ENCODE data around the gene DPF3.

The DPF3 gene

GRCh38 chr14:72790887-72791566 is 102.9 kb downstream of the DPF3 start:
- no peak for DNase-seq

GRCh38 chr14:72788972-72789728 is 104.8 kb downstream of the DPF3 start:
- no peak for DNase-seq

DNA sequence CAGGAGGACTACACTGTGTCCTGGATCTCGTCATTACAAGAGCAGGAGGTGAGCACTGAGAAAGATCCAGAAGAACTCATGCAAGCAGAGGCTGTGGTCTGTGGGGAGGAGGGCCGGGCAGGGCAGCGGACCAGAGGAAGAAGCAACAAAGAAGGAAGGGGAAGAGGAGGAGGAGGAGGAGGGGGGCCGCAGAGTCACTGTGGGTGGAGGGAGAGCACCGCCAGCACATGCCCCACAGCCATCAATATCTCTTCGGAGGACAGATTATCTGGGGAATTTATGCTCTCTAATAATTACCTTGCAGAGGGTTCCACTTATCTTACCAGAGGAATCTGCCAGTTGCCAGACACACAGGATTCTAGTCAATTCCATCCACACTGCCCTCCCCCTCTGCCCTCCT is 105.6 kb downstream of the DPF3 start:
- no peak for DNase-seq

- no peak for DNase-seq
These were observed 106.1 kb downstream of the DPF3 start for GRCh38 chr14:72787841-72788240.

DNA sequence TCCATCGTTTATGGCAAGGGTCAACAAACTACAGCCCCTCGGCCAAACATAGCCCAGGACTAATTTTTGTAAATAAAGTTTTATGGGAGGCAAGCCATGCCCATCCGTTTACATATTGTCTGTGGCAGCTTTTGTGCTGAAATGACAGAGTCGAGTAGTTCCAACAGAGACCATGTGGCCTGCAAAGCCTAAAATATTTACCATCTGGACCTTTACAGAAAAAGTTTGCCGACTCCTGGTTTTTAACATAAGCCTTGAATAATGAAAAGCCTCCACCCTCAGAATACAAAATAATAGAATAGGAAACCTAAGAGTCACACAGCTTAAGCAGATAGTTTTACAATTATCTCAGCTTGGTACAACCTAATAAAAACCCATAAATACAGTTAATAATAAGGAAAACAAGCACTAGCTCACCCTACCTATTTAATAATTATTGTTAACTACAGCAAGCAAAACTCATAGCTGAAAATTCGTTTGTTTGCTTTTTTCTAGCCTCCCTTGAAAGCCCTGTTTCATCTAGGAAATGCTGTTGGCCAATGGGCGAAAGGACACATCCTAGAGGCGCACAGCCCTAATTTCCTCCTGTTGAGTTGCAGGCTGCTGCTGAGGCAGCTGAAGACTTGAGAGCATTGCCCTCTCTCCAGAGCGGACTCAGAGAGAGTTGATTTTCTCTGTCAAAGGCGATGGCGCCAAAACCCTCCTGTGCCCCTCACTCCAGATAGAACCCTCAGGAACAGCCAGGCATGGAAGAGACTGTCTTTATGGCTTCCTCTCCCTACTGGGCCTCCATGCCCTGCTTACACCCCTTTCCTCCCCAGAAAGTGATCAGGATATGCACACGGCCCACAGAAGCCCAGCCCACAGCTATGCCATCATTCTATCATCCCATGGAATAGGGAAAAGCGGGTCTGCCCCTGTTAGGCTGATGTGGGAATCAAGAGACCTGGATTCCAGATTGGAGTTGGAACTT is 107.2 kb downstream of the DPF3 start:
- DNase-seq = no peak

DNA sequence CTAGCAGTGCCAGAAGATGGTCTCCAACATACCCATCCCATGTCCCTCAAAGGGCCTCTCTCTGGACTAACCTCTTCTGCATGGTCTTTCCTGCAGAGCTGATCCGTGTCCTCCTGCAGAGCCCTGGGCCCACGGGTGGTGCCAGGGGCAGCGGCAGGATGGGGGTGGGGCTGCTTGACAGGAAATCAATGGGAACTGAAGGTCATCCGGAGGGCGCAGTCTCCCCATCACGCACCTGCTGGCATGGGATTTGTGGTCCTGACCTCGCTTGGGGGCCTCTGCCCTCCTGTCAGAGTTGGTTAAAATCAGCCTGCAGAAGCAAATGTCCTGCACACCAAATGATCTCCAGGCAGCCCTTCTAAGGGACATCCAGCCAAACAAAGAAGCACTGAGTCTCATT is 110.2 kb downstream of the DPF3 start:
- no peak for DNase-seq

DNA sequence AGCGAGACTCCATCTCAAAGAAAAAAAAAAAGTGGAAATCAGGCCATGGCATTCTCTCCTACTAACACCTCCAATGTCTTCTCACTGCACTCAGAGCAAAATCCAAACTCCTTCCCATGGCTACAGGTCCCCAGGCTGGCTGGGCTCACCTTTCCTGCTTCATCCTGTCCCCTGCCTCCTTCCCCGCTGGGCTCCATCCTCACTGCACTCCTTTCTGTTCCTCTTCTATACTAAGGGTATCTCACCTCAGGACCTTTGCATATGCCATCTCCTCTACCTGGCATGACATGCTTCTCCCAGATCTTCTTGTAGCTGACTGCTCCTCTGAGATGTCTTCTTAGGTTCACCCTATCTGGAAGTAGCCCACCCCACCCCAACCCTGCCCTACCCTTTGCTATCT is 111.1 kb downstream of the DPF3 start:
- no peak for DNase-seq

DNA sequence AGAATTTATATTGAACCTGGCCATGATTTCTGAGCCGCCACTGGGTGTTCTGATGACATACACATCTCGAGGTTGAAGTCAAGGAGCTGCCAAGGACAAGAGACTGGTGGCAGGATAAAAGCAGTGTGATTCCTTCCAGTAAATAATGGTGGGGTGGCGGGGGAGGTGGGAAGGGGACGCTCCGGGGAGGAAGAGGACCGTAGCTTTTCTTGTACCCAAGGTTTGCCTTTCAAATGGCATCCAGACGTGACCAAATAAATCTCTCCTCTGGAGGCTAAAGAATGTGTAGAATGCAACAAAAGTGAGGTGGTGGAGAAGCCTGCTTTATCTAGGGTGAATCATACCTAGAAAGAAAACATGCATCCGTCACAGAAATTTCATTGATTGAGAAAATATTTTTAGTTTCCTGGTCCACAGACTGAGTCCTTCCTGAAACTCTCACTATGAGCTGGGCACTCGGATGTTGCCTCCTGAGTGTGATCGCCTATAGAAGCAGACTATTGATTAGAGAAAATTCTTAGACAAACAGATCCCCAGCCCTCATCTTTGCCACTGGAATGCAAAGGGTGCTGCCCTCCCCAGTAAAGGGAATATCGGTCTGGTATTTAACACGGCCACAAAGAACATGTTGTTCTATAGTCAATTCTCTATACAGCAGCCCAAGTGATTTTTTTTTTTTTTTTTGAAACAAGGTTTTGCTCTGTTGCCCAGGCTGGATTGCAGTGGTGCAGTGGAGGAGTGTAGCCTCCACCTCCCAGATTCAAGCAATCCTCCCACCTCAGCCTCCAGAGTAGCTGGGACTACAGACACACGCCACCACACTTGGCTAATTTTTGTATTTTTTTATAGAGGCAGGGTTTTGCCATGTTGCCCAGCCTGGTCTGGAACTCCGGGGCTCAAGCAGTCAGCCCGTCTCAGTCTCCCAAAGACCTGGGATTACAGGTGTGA is 112.1 kb downstream of the DPF3 start:
- no peak for DNase-seq

DNA sequence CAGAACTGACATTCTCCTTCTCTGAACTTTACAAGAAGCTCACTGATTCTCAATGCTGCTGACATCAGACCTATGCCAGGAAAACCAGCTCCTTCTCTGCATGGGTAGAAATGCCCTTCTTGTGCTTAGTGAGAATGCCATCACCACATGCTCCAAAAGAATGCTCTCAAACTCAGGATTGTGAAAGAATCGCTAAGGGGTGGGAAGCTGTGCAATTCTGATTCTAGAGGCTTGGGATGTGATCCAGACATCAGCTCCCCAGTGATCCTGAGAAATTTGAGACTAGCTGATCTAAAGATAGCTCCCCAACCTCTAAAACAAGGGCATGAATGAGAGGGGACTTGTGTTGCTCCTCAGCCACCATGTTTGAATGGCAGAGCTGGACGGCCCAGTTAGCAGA is 113.2 kb downstream of the DPF3 start:
- DNase-seq = no peak

GRCh38 chr14:72779679-72780078 is 114.2 kb downstream of the DPF3 start:
- DNase-seq = no peak

- DNase-seq = no peak
These were observed 116.3 kb downstream of the DPF3 start for GRCh38 chr14:72777636-72778035.

DNA sequence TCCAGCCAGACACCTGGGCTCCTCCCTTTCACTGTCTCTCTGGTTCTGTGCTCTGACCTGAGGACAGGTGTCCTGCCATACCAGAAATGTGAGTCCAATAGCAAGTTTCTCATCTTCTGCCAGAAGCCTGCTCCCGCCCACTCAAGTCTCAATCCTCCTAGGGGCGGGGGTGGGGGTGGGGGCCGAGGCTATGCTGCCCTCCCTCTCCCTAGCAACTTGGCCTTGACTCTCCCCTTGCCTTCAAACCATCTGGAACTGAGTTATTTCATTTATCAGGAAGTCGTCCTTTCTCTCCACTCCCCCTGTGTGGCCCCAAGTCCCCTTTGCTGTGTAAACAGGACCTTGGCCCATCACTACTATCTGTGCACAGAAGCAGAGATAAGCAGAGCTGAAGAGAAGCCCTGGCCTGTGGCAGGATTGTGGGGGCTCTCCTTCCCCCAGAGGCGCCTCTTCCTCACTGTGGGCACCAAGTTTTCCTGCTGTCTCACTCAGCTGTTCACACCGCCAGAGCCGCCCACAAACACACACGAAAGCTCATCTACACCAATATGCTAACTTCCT is 117.1 kb downstream of the DPF3 start:
- no peak for DNase-seq

GRCh38 chr14:72775923-72776554 is 117.9 kb downstream of the DPF3 start:
- DNase-seq = no peak

GRCh38 chr14:72774894-72775620 is 118.8 kb downstream of the DPF3 start:
- DNase-seq = no peak

- DNase-seq = no peak
These were observed 119.8 kb downstream of the DPF3 start for GRCh38 chr14:72774141-72774540.

DNA sequence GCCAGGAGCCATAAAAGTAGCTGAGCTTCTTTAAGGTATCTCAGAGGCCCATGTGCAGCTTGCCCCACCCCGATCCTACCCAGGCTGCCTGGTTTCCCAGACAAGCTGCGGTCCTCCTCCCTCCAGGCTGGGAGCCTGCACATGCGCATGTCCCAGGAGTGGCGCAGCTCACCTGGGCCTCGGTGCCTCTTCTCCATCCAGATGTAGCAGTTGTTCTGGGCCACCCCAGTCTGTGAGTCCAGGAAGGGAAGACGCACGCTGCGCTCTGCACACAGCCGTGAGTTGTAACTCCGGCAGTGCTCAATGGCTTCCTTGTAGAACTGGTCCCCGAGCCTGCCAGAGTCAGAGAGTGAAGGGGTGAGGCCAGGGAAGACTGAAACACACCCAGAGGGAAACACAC is 122.3 kb downstream of the DPF3 start:
- no peak for DNase-seq

GRCh38 chr14:72766296-72766695 is 127.6 kb downstream of the DPF3 start:
- no peak for DNase-seq

- no peak for DNase-seq
These were observed 130.0 kb downstream of the DPF3 start for GRCh38 chr14:72763892-72764291.

DNA sequence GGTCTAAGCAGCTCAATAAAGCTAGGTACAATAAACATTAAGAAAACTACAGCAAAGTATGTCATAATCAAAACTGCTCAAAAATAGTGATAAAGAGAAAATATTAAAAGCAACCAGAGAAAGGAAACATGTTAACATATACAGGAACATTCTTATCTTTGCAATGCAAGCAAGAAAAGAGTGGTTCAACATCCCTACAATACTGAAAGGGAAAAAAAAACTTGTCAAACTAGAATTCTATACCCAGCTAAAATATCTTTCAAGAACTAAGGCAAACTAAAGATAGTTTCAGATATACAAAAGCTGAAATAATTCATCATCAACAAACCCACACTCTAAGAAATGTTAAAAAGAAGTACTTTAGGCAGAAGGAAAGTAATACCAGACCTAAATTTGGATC is 134.2 kb downstream of the DPF3 start:
- DNase-seq = no peak

DNA sequence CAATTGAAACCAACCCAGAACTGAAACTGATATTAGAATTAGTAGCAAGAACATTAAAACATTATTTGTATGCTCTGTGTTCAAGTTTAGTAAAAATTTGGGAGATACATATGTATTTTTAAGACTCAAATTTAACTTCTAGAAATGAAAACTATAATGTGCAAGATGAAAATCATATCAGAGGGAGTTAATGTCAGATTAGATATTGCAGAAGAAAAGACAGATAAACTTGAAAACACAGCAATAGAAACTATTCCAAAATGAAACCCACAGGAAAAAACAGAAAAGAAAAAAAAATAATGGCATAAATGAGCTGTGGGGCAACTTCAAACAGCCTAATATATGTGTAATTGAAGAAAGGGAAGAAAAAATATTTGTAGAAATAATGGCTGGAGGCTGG is 134.9 kb downstream of the DPF3 start:
- DNase-seq = no peak

DNA sequence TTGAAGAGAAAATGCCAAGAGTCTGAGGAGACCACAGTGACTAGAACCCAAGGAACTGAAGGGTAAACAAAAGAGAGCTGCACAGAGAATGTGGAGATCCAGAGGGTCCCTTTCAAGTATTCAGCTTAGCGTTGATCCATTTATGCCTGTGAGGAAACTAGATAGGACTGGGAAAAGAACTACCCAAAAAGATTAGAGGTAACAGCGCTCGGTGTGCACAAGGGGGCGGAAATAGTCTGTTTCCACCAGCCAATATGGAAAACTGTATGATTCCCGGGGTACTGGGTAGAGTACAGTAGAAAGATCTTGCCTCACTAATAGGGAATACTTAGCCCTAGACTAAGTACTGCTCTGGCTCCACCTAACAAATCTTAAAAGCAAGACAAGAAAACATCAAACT is 135.5 kb downstream of the DPF3 start:
- DNase-seq = no peak

Data from NCI-H345 (cell line).